Keratinocyte (primary cell): ENCODE measurements around the gene C1orf167.

Source experiments
- CTCF ChIP-seq, 3 experiments: IDR thresholded peaks in 1 of 3; conservative IDR thresholded peaks in 1 of 3; optimal IDR thresholded peaks in 1 of 3; 2 replicates in 2 of 3; 3 replicates in 1 of 3; pipeline versions ENCODE3 to v1.5.1; 2011; ENCODE audit warnings: low read length in 3 of 3, mild to moderate bottlenecking in 3 of 3, moderate library complexity in 2 of 3, control low read depth in 1 of 3, inconsistent platforms in 1 of 3; ENCODE audit not compliant: insufficient read depth in 2 of 3; ENCODE audit errors: extremely low read depth in 1 of 3
- EZH2 ChIP-seq: IDR thresholded peaks from one replicate; pipeline ENCODE4 v1.6.1; 2012; ENCODE audit warnings: inconsistent platforms, mild to moderate bottlenecking, low read length, moderate library complexity

GRCh38 chr1:11713095-11713494 lies 48.9 kb upstream of the C1orf167 start:
- TF ChIP-seq CTCF (optimal IDR thresholded peaks at IDR 0.05 in 1 of 3, IDR thresholded peaks at IDR 0.05 in 1 of 3, conservative IDR thresholded peaks at IDR 0.05 in 1 of 3; ENCODE audit: extremely low read depth in 1 of 3, insufficient read depth in 2 of 3, low read length in 3 of 3) (no peak), EZH2 (no peak)
